Measurements from ENCODE around the gene BAIAP2. TPM values are rescaled to one million over a fixed set of nuclear protein-coding genes. Genes with fewer than 3 reads are reported as not detected.

The BAIAP2 gene
- total and polyA plus RNA-seq, 2 donors: 8.4 to 23.1 TPM

DNA sequence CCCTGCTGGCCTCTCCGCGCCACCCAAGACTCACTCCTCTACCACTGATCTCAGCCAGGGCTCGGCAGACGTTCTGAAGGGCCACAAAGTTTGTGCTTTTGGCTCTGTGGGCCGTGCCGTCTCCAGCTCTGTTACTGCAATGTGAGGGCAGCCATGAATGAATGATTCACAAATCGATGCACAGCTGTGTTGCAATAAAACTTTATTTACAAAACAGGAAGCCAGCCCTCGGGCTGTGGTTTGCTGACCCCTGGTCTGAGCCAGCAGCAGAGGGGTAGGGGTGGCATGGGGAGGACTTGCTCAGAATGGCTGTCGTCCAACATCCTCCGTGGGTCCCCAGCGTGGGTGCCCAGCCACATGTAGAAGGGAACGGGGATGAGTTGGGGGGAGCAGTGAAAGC lies 67.4 kb downstream of the BAIAP2 start:
- peaks cover 0 to 14% of the 10 kb centered on the region in 2 donors for H3K4me1 ChIP-seq (ENCODE audit: control insufficient read depth in 2 of 2, insufficient read depth in 2 of 2, low read length in 2 of 2)
- WGBS: 93% methylated on average over 12 of the region's 12 CpGs
- H3K36me3 ChIP-seq (ENCODE audit: control insufficient read depth in 2 of 2, insufficient read depth in 2 of 2, low read length in 1 of 2): peaks cover 0 to 7% of the 10 kb centered on the region in 2 donors
- no peak overlapping the region for H3K4me3 ChIP-seq (ENCODE audit: low read length in 2 of 2)
- H3K9me3 ChIP-seq (ENCODE audit: control insufficient read depth in 2 of 2, insufficient read depth in 1 of 2, low read length in 1 of 2): no peaks in the 10 kb centered on the region
- peaks cover 0 to 8% of the 10 kb centered on the region in 2 donors for H3K27me3 ChIP-seq (ENCODE audit: control insufficient read depth in 2 of 2, insufficient read depth in 1 of 2, low read length in 1 of 2)
- no peak for DNase-seq (ENCODE audit: low read depth in 6 of 9, low spot score in 9 of 9)
- no peak overlapping the region for H3K27ac ChIP-seq (ENCODE audit: low read depth in 1 of 2, low read length in 1 of 2)

DNA sequence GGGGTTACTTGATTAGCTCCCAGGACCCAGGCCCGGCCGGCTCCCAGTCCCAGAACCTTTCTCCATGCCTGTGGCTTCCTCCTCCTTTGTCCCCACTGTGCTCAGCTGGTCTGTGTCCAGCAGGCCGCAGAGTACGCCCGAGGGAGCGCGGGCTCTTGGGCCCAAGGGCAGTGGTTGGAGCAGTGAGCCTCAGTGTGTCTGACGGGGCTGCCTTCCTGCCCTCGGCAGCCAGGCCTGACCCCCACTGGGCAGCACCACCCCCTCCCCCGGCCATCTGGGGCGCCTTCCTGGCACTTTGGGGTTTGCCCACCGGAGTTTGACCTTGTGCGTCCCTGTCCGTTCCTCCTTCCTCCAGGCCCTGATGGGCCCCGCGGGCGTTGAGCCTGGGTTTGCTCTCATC lies 67.9 kb downstream of the BAIAP2 start:
- no peak for DNase-seq (ENCODE audit: low read depth in 6 of 9, low spot score in 9 of 9)
- Histone ChIP-seq H3K4me1 (ENCODE audit: control insufficient read depth in 2 of 2, insufficient read depth in 2 of 2, low read length in 2 of 2) (peaks cover 0 to 9% of the 10 kb centered on the region in 2 donors), H3K4me3 (ENCODE audit: low read length in 2 of 2) (no peak overlapping the region), H3K27me3 (ENCODE audit: control insufficient read depth in 2 of 2, insufficient read depth in 1 of 2, low read length in 1 of 2) (peaks cover 0 to 3% of the 10 kb centered on the region in 2 donors), H3K27ac (ENCODE audit: low read depth in 1 of 2, low read length in 1 of 2) (no peak overlapping the region), H3K9me3 (ENCODE audit: control insufficient read depth in 2 of 2, insufficient read depth in 1 of 2, low read length in 1 of 2) (no peaks in the 10 kb centered on the region), H3K36me3 (ENCODE audit: control insufficient read depth in 2 of 2, insufficient read depth in 2 of 2, low read length in 1 of 2) (peaks cover 0 to 7% of the 10 kb centered on the region in 2 donors)
- WGBS: 96% methylated on average over 17 of the region's 17 CpGs

DNA sequence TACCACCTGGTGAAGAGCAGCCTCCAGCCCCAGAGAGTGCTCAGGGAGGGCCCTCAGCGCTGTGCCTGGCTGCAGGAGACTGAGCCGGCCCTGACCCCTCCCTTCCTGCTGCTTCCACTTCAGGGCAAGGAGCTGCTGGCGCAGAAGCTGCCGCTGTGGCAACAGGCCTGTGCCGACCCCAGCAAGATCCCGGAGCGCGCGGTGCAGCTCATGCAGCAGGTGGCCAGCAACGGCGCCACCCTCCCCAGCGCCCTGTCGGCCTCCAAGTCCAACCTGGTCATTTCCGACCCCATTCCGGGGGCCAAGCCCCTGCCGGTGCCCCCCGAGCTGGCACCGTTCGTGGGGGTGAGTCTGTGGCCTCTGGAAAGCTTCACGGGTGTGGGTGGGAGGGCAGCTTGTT lies 68.4 kb downstream of the BAIAP2 start:
- Histone ChIP-seq H3K9me3 (ENCODE audit: control insufficient read depth in 2 of 2, insufficient read depth in 1 of 2, low read length in 1 of 2) (no peaks in the 10 kb centered on the region), H3K27ac (ENCODE audit: low read depth in 1 of 2, low read length in 1 of 2) (no peak overlapping the region), H3K4me1 (ENCODE audit: control insufficient read depth in 2 of 2, insufficient read depth in 2 of 2, low read length in 2 of 2) (peaks cover 0 to 7% of the 10 kb centered on the region in 2 donors), H3K27me3 (ENCODE audit: control insufficient read depth in 2 of 2, insufficient read depth in 1 of 2, low read length in 1 of 2) (no peaks in the 10 kb centered on the region), H3K4me3 (ENCODE audit: low read length in 2 of 2) (no peak overlapping the region), H3K36me3 (ENCODE audit: control insufficient read depth in 2 of 2, insufficient read depth in 2 of 2, low read length in 1 of 2) (peaks cover 0 to 7% of the 10 kb centered on the region in 2 donors)
- no peak for DNase-seq (ENCODE audit: low read depth in 6 of 9, low spot score in 9 of 9)
- 97% methylated on average over 20 of the region's 20 CpGs for WGBS

DNA sequence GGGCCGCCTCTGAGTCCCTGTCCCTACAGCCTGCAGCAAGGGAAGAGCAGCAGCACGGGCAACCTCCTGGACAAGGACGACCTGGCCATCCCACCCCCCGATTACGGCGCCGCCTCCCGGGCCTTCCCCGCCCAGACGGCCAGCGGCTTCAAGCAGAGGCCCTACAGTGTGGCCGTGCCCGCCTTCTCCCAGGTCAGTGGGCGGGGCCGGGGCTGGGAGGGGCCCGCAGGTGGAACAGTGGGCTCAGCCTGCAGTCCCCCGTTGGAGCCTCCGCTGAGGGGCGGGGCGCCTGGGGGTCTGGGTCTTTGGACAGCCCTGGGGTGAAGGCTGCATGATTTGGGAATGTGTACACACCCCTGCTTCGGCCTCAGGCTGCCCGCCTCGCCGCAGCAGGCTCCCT lies 71.8 kb downstream of the BAIAP2 start:
- no peaks in the 10 kb centered on the region for H3K27me3 ChIP-seq (ENCODE audit: control insufficient read depth in 2 of 2, insufficient read depth in 1 of 2, low read length in 1 of 2)
- peaks cover 0 to 2% of the 10 kb centered on the region in 2 donors for H3K4me1 ChIP-seq (ENCODE audit: control insufficient read depth in 2 of 2, insufficient read depth in 2 of 2, low read length in 2 of 2)
- H3K9me3 ChIP-seq (ENCODE audit: control insufficient read depth in 2 of 2, insufficient read depth in 1 of 2, low read length in 1 of 2): no peaks in the 10 kb centered on the region
- DNase-seq (ENCODE audit: low read depth in 6 of 9, low spot score in 9 of 9): no peak
- no peak overlapping the region for H3K27ac ChIP-seq (ENCODE audit: low read depth in 1 of 2, low read length in 1 of 2)
- no peak overlapping the region for H3K4me3 ChIP-seq (ENCODE audit: low read length in 2 of 2)
- H3K36me3 ChIP-seq (ENCODE audit: control insufficient read depth in 2 of 2, insufficient read depth in 2 of 2, low read length in 1 of 2): no peaks in the 10 kb centered on the region
- WGBS: 98% methylated on average over 24 of the region's 24 CpGs

DNA sequence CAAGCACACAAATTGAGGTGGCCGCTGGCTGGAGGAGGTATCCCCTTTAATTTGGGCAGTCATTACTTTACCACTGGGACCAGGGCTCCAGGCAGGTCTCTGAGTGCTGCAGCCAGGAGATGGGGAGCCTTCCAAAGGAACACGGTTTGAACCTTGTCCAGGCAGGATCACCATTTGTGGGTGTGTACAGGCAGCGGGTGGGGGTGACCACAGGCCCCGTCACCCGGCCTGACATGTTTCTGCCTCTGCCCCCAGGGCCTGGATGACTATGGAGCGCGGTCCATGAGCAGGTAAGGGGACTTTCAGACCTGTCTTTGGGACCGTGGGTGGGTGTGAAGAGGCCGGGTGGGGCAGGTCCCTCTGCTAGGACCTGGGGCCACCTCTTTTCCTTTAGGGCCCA lies 73.3 kb downstream of the BAIAP2 start:
- H3K27ac ChIP-seq (ENCODE audit: low read depth in 1 of 2, low read length in 1 of 2): no peak overlapping the region
- no peaks in the 10 kb centered on the region for H3K27me3 ChIP-seq (ENCODE audit: control insufficient read depth in 2 of 2, insufficient read depth in 1 of 2, low read length in 1 of 2)
- 96% methylated on average over 9 of the region's 9 CpGs for WGBS
- H3K36me3 ChIP-seq (ENCODE audit: control insufficient read depth in 2 of 2, insufficient read depth in 2 of 2, low read length in 1 of 2): no peaks in the 10 kb centered on the region
- no peak overlapping the region for H3K4me3 ChIP-seq (ENCODE audit: low read length in 2 of 2)
- DNase-seq (ENCODE audit: low read depth in 6 of 9, low spot score in 9 of 9): no peak
- no peaks in the 10 kb centered on the region for H3K9me3 ChIP-seq (ENCODE audit: control insufficient read depth in 2 of 2, insufficient read depth in 1 of 2, low read length in 1 of 2)
- H3K4me1 ChIP-seq (ENCODE audit: control insufficient read depth in 2 of 2, insufficient read depth in 2 of 2, low read length in 2 of 2): no peaks in the 10 kb centered on the region

DNA sequence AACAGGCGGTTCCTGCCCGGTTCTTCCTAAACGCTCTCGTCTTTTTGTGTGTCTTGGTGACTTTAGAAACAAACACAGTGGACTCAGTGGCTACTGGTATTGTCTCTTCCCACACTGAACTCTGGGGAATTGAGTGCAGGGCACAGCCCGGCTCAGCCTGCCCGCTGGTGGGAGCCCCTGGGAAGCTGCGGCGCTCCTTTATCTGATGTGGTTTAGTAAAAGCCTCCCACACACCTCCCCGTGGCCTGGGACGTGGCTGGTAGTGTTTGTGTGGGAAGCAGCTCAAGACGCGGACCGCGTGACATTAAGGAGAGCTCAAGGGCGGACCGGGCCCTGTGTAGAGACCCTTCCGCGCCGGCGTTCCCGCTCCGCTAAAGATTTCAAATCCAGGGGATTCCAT lies 75.0 kb downstream of the BAIAP2 start:
- Histone ChIP-seq H3K4me1 (ENCODE audit: control insufficient read depth in 2 of 2, insufficient read depth in 2 of 2, low read length in 2 of 2) (no peaks in the 10 kb centered on the region), H3K9me3 (ENCODE audit: control insufficient read depth in 2 of 2, insufficient read depth in 1 of 2, low read length in 1 of 2) (no peaks in the 10 kb centered on the region), H3K27me3 (ENCODE audit: control insufficient read depth in 2 of 2, insufficient read depth in 1 of 2, low read length in 1 of 2) (no peaks in the 10 kb centered on the region), H3K4me3 (ENCODE audit: low read length in 2 of 2) (no peak overlapping the region), H3K27ac (ENCODE audit: low read depth in 1 of 2, low read length in 1 of 2) (no peak overlapping the region), H3K36me3 (ENCODE audit: control insufficient read depth in 2 of 2, insufficient read depth in 2 of 2, low read length in 1 of 2) (no peaks in the 10 kb centered on the region)
- 79% methylated on average over 22 of the region's 22 CpGs for WGBS
- DNase-seq (ENCODE audit: low read depth in 6 of 9, low spot score in 9 of 9): no peak

DNA sequence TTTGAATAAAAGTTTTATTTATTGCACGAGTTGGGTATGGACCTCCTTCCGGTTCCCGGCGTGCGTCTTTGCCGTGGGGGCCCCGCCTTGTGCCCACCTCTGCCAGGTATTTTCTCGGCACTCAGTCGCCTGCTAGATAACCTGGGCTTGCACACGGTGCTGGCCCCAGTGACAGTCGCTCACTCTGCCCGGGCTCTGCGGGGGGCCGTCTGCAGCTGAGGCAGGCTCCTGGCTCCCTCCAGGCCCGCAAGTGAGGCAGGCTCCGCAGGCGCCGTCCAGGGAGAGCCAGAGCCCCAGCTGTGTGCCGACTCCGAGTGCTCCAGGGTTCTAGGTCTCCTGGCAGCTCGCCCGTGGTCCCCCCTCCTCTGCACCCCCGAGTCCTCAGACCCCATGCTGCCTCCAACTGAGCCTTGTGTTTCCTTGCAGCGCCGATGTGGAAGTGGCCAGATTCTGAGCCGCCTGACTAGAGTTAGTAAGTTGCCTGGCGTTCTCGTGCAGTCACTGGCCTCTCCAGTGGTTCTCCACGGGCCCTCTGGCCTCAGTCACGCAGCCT lies 75.6 kb downstream of the BAIAP2 start:
- H3K4me3 ChIP-seq (ENCODE audit: low read length in 2 of 2): no peak overlapping the region
- 93% methylated on average over 30 of the region's 30 CpGs for WGBS
- H3K27me3 ChIP-seq (ENCODE audit: control insufficient read depth in 2 of 2, insufficient read depth in 1 of 2, low read length in 1 of 2): no peaks in the 10 kb centered on the region
- no peak overlapping the region for H3K27ac ChIP-seq (ENCODE audit: low read depth in 1 of 2, low read length in 1 of 2)
- no peaks in the 10 kb centered on the region for H3K9me3 ChIP-seq (ENCODE audit: control insufficient read depth in 2 of 2, insufficient read depth in 1 of 2, low read length in 1 of 2)
- no peaks in the 10 kb centered on the region for H3K36me3 ChIP-seq (ENCODE audit: control insufficient read depth in 2 of 2, insufficient read depth in 2 of 2, low read length in 1 of 2)
- DNase-seq (ENCODE audit: low read depth in 6 of 9, low spot score in 9 of 9): no peak
- H3K4me1 ChIP-seq (ENCODE audit: control insufficient read depth in 2 of 2, insufficient read depth in 2 of 2, low read length in 2 of 2): no peaks in the 10 kb centered on the region

DNA sequence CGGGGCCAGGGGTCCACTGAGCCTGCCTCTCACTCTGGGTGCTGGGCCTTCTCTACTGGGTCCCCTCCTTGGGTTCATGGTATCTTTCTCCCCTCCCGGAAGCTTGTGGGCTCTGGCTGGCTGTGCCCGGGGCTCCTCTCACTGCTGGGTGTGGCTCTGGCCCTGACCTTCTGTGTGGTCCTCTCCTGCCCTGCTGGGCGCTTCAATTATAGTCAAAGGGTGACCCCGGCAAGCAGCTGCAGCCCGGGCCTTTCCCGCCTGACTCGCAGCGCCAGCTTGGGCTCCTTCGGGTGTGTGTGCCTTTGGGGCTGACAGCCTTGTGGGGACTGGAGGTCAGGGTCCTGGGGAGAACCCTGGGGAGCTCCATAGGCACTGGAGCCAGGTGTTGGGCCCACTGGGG lies 76.1 kb downstream of the BAIAP2 start:
- 85% methylated on average over 10 of the region's 10 CpGs for WGBS
- Histone ChIP-seq H3K36me3 (ENCODE audit: control insufficient read depth in 2 of 2, insufficient read depth in 2 of 2, low read length in 1 of 2) (no peaks in the 10 kb centered on the region), H3K27ac (ENCODE audit: low read depth in 1 of 2, low read length in 1 of 2) (no peak overlapping the region), H3K4me1 (ENCODE audit: control insufficient read depth in 2 of 2, insufficient read depth in 2 of 2, low read length in 2 of 2) (no peaks in the 10 kb centered on the region), H3K9me3 (ENCODE audit: control insufficient read depth in 2 of 2, insufficient read depth in 1 of 2, low read length in 1 of 2) (no peaks in the 10 kb centered on the region), H3K27me3 (ENCODE audit: control insufficient read depth in 2 of 2, insufficient read depth in 1 of 2, low read length in 1 of 2) (no peaks in the 10 kb centered on the region), H3K4me3 (ENCODE audit: low read length in 2 of 2) (no peak overlapping the region)
- DNase-seq (ENCODE audit: low read depth in 6 of 9, low spot score in 9 of 9): no peak

DNA sequence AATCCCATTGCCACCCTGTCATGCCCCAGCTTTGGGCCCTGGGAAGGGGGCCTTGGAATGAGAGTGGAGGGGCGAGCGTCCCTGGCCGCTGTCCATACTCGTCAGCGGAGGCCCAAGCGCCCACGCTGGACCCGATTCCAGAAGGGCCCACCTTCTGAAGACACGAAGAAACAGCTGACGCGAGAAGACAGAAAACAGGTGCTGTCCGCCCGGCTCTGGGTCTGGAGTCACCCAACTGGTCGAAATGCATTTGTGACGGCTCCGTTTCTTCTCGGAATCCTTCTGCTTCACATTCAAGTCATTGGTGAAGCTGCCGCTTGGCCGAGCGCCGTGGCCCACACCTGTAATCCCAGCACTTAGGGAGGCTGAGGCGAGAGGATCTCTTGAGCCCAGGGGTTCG lies 77.5 kb downstream of the BAIAP2 start:
- Histone ChIP-seq H3K4me1 (ENCODE audit: control insufficient read depth in 2 of 2, insufficient read depth in 2 of 2, low read length in 2 of 2) (no peaks in the 10 kb centered on the region), H3K27me3 (ENCODE audit: control insufficient read depth in 2 of 2, insufficient read depth in 1 of 2, low read length in 1 of 2) (peaks cover 0 to 3% of the 10 kb centered on the region in 2 donors), H3K36me3 (ENCODE audit: control insufficient read depth in 2 of 2, insufficient read depth in 2 of 2, low read length in 1 of 2) (no peaks in the 10 kb centered on the region), H3K27ac (ENCODE audit: low read depth in 1 of 2, low read length in 1 of 2) (no peak overlapping the region), H3K9me3 (ENCODE audit: control insufficient read depth in 2 of 2, insufficient read depth in 1 of 2, low read length in 1 of 2) (no peaks in the 10 kb centered on the region), H3K4me3 (ENCODE audit: low read length in 2 of 2) (no peak overlapping the region)
- WGBS: 97% methylated on average over 23 of the region's 23 CpGs
- DNase-seq (ENCODE audit: low read depth in 6 of 9, low spot score in 9 of 9): no peak

All from thymus (tissue), 11 donors.